ENCODE data around the gene COBL.
A peak's percentile ranks its signal among the peaks of the same experiment; 100 is the strongest.
"Not testable (repeated sequence)": the region's sequence is repeated elsewhere in the genome, so short reads cannot be mapped to it uniquely, and the experiment has no call there.

The COBL gene

GRCh38 chr7:51229620-51230323 is 86.8 kb downstream of the COBL start:
- DNase-seq (ENCODE audit: low spot score), result no peak

DNA sequence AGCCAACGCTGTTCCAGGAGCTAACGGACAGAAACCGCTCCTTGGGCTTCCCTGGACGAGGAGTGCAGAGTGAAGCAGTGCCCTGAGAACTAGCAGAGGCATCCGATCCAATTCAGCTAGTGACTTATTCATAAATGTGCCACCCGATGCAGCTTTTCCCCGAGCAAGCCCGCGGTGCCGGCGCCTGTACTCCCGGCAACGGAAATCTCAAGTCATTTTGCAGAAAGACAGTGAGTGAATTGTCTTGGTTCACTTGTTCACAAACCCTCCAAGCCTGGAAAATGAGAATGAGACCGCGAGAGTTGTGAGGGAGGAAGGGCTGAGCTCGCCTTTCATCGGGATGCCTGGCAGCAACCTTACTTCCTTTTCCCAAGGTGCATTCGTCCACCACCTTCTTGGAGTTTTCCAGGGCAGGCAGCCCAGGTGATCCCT is 87.5 kb downstream of the COBL start:
- peak; percentile 63 for DNase-seq (ENCODE audit: low spot score)

DNA sequence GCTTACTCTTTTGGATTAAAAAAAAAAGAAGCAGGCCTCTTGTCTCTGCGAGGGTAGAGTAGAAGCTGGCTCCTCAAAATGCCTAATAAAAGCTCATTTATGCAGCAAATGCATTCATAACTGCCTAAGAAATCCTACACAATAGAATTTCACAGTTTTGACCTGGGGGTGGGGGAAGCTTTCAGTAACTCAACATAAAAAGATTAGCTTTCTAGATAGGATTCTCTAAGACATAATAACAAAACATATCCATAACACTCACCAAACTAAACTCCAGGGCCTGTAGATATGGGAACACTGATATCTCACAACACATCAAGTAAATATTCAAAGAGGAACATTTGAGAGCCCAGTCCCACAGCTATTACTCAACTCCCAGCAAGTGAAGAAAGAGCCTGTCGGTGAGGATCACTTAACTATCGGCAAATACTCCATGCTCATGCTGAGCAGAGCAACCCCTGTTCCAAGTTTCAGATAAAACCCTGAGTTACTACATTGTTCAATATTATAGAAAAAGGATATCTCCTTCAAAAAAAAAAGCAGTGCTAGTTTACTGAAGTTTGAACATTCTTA is 88.1 kb downstream of the COBL start:
- DNase-seq (ENCODE audit: low spot score), result no peak

DNA sequence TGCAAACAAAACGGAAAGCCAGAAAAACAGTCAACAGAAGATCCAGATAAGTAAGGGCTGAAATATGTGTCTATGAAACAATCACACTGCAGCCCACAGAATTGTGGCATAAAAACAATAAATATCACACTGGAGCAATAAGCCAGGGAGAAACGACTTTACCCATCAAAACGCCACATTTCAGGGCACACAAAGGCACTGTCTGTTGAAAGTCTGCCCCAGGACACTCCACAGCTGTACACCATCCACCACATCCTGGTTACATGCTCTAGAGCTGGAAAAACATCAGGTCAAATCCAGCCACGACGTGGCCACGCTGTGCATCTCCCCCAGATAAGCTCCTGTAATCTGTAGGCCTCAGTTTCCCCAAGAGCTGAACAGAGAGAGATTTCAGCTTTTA is 88.7 kb downstream of the COBL start:
- DNase-seq (ENCODE audit: low spot score), result no peak

DNA sequence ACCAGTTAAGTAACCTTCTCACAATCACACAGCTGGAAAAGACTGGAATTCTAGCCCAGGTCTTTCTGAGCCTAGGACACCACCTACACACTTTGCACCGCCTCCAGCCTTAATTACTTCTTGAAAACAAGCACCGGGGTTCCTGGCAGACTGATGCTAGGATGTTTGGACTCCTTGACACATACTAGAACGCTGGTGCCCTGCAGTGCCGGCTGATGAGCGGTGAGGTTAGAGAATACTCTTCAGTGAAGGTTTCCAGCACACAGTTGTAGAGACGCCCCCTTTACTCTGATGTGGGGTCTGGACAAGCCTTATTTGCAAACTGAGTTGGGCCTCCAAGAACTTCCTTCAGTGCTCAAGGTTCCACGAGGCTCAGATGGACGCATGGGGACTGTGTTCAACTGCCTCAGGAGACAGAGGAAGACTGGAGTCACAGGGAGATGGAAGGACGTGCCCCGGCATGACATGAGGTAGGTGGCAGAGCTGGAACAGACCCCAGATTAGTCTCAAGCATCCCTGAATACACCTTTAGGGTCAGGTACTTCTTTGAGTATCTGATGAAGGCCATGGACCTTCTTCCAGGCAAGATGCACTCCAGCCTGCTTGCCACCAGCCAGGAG is 89.6 kb downstream of the COBL start:
- DNase-seq (ENCODE audit: low spot score), result no peak

DNA sequence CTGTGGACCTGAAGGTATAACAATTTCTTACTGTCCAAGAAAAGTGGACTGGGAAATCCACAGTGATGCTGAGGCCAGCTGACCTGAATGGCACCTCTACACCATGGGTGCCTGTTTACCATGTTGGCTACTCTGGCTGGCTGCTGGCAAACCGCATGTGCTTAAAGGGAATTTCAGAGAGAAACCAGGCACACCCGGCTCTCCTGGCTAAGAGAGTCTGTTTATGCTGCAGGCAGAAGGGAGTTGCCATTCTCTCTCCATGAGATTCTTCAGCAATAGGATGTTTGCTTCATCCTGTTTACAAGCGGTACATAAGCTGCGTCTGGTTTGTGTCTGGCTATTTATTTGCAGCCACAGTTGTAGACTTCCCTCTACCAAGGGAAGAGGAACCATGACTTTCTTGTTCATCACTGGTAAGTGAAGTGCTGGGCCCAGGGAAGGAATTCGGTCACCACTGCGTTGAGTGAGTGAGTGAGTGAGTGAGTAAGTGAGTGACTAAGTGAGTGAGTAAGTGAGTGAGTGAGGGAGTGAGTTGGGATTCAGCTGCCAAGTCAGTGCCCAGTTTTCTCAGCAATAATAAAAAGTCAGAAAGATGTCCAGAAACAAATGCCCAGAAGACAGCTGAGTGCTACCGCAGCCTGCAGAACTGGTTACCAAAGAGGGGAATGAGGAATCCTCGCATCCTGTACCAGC is 90.4 kb downstream of the COBL start:
- peak; percentile 75 for DNase-seq (ENCODE audit: low spot score)

DNA sequence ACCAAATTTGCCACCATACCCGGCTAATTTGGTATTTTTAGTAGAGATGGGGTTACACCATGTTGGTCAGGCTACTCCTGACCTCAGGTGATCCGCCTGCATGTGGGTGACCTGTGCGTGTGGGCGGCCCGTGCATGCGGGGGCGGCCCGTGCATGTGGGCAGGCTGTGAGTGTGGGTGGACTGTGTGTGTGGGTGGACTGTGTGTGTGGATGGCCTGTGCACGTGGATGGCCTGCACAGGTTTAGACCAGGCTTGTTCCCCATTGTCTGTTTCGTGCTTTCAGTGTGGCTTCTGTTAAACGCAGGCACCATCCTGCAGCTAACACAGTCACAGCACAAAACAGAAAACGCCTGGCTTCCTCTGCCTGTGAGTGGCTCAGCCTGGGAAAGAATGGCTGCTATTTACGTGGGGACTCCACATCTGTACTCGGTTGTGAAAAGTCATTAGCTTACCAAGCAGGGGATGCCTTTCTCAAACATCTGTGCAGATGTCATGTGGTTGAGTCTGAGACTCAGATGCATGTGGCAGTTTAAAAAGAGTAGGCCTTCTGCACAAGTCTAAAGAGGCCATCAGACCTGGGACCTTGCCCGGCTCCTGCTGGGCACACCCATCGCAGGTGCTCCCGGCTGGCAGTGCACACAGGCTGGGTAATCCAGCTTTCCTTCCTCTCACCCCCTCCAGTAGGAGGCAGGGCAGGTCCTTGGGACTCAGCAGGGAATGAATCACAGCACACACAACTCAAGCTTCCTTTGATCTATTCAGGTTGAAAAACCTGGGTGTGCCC is 91.6 kb downstream of the COBL start:
- DNase-seq (ENCODE audit: low spot score), result peak; percentile 80

- DNase-seq (ENCODE audit: low spot score), result no peak
These were observed 93.1 kb downstream of the COBL start for GRCh38 chr7:51223505-51223904.

- no peak for DNase-seq (ENCODE audit: low spot score)
These were observed 93.7 kb downstream of the COBL start for GRCh38 chr7:51222916-51223315.

DNA sequence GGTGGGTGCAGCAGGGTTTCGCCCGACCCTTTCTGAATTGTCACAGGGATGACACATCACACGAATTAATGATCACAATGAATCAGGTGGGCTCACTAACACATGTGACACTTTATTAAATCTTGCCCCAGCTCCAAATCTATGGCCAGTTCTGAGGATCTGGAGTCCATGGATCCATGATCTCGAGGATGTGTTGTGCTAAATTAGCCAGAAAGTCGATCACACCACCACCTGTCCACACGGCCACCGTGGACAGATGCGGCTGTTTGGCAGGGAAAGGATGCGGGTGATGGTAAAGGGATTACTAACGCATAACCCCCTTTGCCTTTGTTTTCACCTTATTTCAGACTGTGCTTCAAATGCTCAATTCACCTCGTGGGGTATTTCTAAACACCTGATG is 96.4 kb downstream of the COBL start:
- no peak for DNase-seq (ENCODE audit: low spot score)

GRCh38 chr7:51219261-51219988 is 97.2 kb downstream of the COBL start:
- DNase-seq (ENCODE audit: low spot score), result no peak

GRCh38 chr7:51217804-51218203 is 98.8 kb downstream of the COBL start:
- no peak for DNase-seq (ENCODE audit: low spot score)

DNA sequence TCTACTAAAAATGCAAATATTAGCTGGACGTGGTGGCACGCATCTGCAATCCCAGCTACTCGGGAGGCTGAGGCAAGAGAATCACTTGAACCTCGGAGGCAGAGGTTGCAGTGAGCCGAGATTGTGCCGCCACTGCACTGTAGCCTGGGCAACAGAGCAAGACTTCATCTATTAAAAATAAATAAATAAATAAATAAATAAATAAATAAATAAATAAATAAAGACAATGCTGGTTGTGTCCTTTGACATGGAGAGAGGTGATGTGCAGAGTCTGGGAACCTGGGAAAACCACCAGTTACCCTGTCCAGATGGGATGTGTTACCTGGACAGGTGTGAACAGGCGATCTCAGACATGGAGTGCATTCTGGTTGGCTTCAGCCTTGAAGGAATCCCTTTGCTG is 102.5 kb downstream of the COBL start:
- DNase-seq (ENCODE audit: low spot score), result no peak

- DNase-seq (ENCODE audit: low spot score), result no peak
These were observed 103.0 kb downstream of the COBL start for GRCh38 chr7:51213618-51214017.

- no peak for DNase-seq (ENCODE audit: low spot score)
These were observed 105.8 kb downstream of the COBL start for GRCh38 chr7:51210766-51211165.

- DNase-seq (ENCODE audit: low spot score), result peak; percentile 18
These were observed 107.2 kb downstream of the COBL start for GRCh38 chr7:51209426-51209825.

- not testable (repeated sequence) for DNase-seq (ENCODE audit: low spot score)
These were observed 108.5 kb downstream of the COBL start for GRCh38 chr7:51208125-51208524.

DNA sequence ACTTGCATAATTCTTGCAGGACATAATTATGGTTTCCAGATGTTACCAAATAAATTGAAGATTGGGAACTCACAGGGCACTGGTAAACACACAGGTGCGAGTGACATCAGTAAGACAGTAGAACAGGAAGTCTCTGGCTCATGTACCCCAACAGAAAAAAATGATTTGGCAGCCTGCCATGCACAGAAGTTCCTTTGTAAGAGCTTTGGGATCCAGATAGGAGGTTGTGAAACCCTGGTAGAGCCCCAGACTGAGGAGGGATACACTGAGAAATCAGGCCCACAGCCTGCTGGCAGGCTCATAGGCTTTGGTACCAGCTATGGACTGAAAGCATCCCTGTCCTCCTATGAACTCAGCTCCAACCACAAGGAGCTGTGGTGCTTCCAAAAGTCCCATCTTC is 118.0 kb downstream of the COBL start:
- DNase-seq (ENCODE audit: low spot score), result no peak

GRCh38 chr7:51190969-51191368 is 125.6 kb downstream of the COBL start:
- DNase-seq (ENCODE audit: low spot score), result no peak

DNA sequence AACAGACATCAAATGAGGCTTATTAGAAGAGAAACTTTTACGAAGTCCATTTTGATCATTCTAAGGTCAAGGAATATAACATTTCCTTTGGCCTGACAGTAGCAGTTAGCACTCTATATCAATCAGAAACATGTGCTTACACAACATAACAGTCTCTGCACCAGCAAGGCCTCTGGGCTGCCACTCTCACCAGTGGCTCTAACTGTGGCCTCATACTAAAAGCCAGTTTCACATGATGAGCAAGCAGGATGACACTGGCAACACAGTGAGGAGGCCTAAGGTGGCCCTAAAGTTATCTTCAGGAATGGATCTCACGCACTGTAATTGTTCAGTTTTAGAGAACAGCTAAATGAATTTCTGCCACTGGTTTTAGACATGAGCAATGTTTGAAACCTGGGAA is 126.8 kb downstream of the COBL start:
- DNase-seq (ENCODE audit: low spot score), result no peak

- DNase-seq (ENCODE audit: low spot score), result no peak
These were observed 127.6 kb downstream of the COBL start for GRCh38 chr7:51188987-51189386.

DNA sequence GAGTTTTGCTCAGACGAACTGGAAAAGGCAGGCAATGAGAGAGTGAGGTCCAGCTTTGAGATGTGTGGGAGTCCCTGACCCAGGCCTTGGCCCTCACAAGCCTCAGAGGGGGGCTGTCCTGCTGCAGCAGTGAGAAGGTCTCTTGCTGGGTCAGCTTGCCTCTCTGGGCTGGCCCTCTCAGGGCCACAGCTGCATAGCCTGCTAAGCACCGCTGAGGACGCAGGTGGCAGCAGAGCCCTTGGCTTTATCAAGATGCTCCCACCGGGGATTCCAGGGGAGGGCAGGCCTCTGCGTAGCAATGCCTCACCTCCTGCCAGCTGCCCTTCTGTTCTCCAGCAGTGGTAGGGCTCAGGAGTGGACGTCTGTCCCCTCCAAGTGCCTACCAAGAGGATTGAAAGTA is 128.7 kb downstream of the COBL start:
- peak; percentile 31 for DNase-seq (ENCODE audit: low spot score)
